Body of pancreas (tissue), 4 donors: ENCODE data around the gene SMPD3. TPM values are rescaled to one million over a fixed set of nuclear protein-coding genes. Genes with fewer than 3 reads are reported as not detected.

ENCODE experiments used
- ATAC-seq: fragments of 150-250 bp; one replicate; pipeline ENCODE4 v1.9.1; 2016
- DNase-seq, 4 donors: peaks; one replicate each; pipeline ENCODE4 v3.0.0-alpha.2; 2019
- H3K27ac ChIP-seq, 4 donors: fragments of 200-600 bp; sonication (generic); 1 replicate in 3 of 4; 2 replicates in 1 of 4; pipeline versions ENCODE4 v1.5.1 to v1.6.1; 2016 to 2019; ENCODE audit warnings: mild to moderate bottlenecking in 1 of 4, mixed read lengths in 1 of 4, moderate library complexity in 1 of 4
- H3K27me3 ChIP-seq, 2 donors: fragments of 200-600 bp; sonication (generic); one replicate each; pipeline ENCODE4 v1.6.0; 2016; ENCODE audit warnings: mild to moderate bottlenecking in 1 of 2
- H3K36me3 ChIP-seq, 2 donors: fragments of 200-600 bp; sonication (generic); replicated peaks in 1 of 2; 2 replicates each; pipeline ENCODE4 v1.5.1; 2016; ENCODE audit warnings: low read depth in 2 of 2; ENCODE audit not compliant: insufficient read depth in 1 of 2
- H3K4me1 ChIP-seq: fragments of 200-600 bp; sonication (generic); one replicate; pipeline ENCODE4 v1.6.0; 2016
- H3K4me3 ChIP-seq, 2 donors: fragments of 200-600 bp; sonication (generic); 1 replicate in 1 of 2; 2 replicates in 1 of 2; pipeline ENCODE4 v1.5.1; 2016 to 2019
- H3K9me3 ChIP-seq, 3 donors: fragments of 200-600 bp; sonication (generic); 1 replicate in 2 of 3; 2 replicates in 1 of 3; pipeline ENCODE4 v1.5.1; 2016
- POLR2A ChIP-seq, 3 donors: fragments of 450-650 bp; IDR thresholded peaks; one replicate each; pipeline ENCODE4 v1.6.1; 2016; ENCODE audit warnings: antibody characterized with exemption in 3 of 3, mild to moderate bottlenecking in 2 of 3
- WGBS, 2 donors: methylation state at CpG; one replicate each; pipeline ENCODE4 v1.1.5; 2017; 5-methylcytosine and 5-hydroxymethylcytosine counted together
- intact Hi-C: fragments of 100-400 bp; cut with DNase I; formaldehyde crosslinking; loops from one replicate; pipeline ENCODE4 v1.15.1; 2023
- total RNA-seq, 2 donors: library from RNA; depleted of rRNA; stranded (reverse); fragments of >200 nt; gene quantifications; one replicate each; pipeline ENCODE4 v1.1.0, GENCODE V29; 2016
- TF ChIP-seq, protein P1 (sequence below), 7 experiments: fragments of 450-650 bp in 4 of 7; fragments of 200-600 bp in 3 of 7; sonication (generic) in 3 of 7; IDR thresholded peaks; one replicate each; pipeline ENCODE4 v1.5.1; 2016 to 2019; ENCODE audit warnings: antibody characterized with exemption in 7 of 7

Gene SMPD3
- total RNA-seq, 2 donors from 2014 or later: 1.3 to 4.6 TPM

DNA sequence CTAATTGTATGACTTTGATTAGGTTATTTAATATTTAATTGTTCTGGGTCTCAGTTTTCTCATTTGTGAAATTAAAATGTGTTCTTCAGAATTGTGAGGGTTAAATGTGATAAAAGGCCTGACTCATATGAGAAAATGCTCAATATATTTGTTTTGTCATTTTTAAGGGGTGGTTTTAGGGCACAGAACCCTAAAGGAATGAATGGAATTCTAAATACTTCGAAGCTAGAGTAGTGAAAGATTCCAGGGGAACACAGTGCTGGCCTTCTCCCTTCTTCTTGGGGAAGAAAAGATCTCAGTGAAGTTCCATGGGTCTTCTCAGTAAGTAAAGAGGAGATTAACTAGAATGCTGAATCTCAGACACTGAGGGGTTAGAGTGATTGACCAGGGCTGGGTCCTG, 3.9 kb upstream of the SMPD3 start:
- peaks cover 10% of the 10 kb centered on the region for H3K4me1 ChIP-seq
- 12 to 18% methylated on average over 1 of the region's 1 CpG for WGBS, 2 donors
- no peak for DNase-seq
- no peaks in the 10 kb centered on the region for H3K27me3 ChIP-seq
- TF ChIP-seq, protein P1, sequence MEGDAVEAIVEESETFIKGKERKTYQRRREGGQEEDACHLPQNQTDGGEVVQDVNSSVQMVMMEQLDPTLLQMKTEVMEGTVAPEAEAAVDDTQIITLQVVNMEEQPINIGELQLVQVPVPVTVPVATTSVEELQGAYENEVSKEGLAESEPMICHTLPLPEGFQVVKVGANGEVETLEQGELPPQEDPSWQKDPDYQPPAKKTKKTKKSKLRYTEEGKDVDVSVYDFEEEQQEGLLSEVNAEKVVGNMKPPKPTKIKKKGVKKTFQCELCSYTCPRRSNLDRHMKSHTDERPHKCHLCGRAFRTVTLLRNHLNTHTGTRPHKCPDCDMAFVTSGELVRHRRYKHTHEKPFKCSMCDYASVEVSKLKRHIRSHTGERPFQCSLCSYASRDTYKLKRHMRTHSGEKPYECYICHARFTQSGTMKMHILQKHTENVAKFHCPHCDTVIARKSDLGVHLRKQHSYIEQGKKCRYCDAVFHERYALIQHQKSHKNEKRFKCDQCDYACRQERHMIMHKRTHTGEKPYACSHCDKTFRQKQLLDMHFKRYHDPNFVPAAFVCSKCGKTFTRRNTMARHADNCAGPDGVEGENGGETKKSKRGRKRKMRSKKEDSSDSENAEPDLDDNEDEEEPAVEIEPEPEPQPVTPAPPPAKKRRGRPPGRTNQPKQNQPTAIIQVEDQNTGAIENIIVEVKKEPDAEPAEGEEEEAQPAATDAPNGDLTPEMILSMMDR (IDR thresholded peaks at IDR 0.05): no peak
- TF ChIP-seq POLR2A (IDR thresholded peaks at IDR 0.05): no peak
- H3K9me3 ChIP-seq: no peaks in the 10 kb centered on the region
- no peak overlapping the region for H3K4me3 ChIP-seq
- ATAC-seq: no peak
- intact Hi-C loops: loop anchor here (10.0 kb wide), 1 partner anchor 53 kb away; no protein-coding TSS in a partner anchor
- H3K27ac ChIP-seq: no peak overlapping the region
- H3K36me3 ChIP-seq: no peaks in the 10 kb centered on the region

DNA sequence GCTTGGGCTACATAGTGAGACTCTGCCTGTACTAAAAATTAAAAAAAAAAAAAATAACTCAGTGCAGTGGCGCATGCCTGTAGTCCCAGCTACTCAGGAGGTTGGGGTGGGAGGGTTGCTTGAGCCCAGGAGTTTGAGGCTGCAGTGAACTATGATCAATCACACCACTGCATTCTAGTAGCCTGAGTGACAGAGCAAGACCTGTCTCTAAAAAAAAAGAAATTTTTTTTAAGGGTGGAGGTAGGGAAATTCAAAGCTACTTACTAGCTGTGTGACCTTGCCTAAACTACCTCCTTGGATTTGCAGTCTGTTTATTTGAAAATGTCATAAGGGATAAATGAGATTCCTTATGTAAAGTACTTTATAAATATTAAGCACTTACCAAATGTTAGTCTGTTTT, 3.4 kb upstream of the SMPD3 start:
- Histone ChIP-seq H3K27ac (no peak overlapping the region), H3K27me3 (no peaks in the 10 kb centered on the region), H3K9me3 (no peaks in the 10 kb centered on the region), H3K36me3 (no peaks in the 10 kb centered on the region), H3K4me3 (no peak overlapping the region), H3K4me1 (peaks cover 15% of the 10 kb centered on the region)
- DNase-seq: no peak
- WGBS, 2 donors: 88 to 90% methylated on average over 1 of the region's 1 CpG
- intact Hi-C loops: loop anchor here (10.0 kb wide), 1 partner anchor 53 kb away; no protein-coding TSS in a partner anchor
- no peak for TF ChIP-seq POLR2A (IDR thresholded peaks at IDR 0.05)
- TF ChIP-seq, protein P1 (IDR thresholded peaks at IDR 0.05): no peak
- ATAC-seq: no peak

DNA sequence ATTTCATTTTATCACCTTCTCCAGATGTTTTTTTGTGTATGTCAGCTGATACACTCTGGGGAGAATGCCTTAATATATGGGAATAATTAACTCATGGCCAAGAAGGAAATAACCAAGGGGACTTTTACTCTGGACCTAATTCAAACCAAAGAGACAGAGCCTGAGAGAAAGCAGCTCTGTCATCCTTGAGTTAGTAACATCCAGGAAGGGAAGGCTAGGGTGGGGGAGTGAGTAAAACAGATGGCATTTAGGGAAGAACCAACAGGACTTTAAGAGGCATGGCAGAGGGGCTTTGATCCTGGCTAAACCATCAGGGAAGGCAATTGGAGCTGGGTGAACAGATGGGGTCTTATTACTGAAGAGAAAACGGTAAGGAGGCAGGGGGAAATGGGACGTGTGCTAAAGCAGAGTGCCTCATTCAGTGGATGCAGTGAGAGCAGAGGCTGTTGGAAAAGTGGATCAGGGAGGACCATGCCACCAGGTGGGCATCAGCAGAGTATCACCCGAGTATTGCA, 2.5 kb upstream of the SMPD3 start:
- no peak for TF ChIP-seq POLR2A (IDR thresholded peaks at IDR 0.05)
- TF ChIP-seq, protein P1 (IDR thresholded peaks at IDR 0.05): no peak
- Histone ChIP-seq H3K4me3 (no peak overlapping the region), H3K27me3 (no peaks in the 10 kb centered on the region), H3K9me3 (no peaks in the 10 kb centered on the region), H3K27ac (no peak overlapping the region), H3K4me1 (peaks cover 18% of the 10 kb centered on the region), H3K36me3 (no peaks in the 10 kb centered on the region)
- intact Hi-C loops: loop anchor here (10.0 kb wide), 1 partner anchor 54 kb away; no protein-coding TSS in a partner anchor
- 52 to 61% methylated on average over 3 of the region's 3 CpGs for WGBS, 2 donors
- DNase-seq: no peak
- no peak for ATAC-seq

DNA sequence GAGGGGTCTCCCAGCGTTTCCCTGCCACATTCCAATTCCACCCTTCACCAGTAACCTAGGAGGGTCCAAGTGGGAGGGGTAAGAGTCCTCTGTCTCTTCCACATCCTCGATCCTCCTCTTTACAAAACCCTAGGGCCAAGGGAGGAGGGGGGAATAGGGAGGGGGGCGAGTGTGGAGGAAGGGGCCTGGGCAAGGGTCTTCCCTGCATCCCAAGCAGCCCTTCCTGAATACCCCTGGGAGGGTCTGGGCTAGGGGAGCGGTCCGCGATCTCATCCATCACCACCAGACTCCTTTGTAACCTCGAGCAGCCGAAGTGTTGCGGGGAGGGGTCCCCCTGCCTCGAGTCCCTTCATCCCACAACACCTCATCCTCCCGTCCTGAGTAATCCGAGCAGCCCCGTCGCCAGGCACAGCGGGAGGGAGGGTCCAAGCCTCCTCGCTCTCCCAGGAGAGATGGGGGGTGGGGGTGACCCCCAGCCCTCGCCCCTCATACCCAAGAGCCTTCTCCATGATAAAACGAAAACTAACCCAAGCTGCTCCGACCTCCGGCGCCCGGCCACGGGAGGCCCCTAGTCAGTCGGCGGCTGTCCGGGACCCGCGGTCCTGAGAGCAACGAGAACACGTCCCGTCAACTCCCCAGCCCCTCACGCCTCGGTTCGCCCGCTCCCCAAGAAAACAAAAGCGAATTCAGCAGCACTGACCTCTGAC, 502 bp downstream of the SMPD3 start:
- H3K27ac ChIP-seq: no peak overlapping the region
- 5 to 6% methylated on average over 26 to 36 of the region's 36 CpGs for WGBS, 2 donors

More for the DNA sequence above, 502 bp downstream of the SMPD3 start:
- H3K4me3 ChIP-seq: peak overlapping the region; percentile 9 to 28
- H3K9me3 ChIP-seq: no peaks in the 10 kb centered on the region
- H3K27me3 ChIP-seq: no peaks in the 10 kb centered on the region
- no peak for ATAC-seq
- peaks cover 18% of the 10 kb centered on the region for H3K4me1 ChIP-seq
- no peaks in the 10 kb centered on the region for H3K36me3 ChIP-seq
- TF ChIP-seq POLR2A (IDR thresholded peaks at IDR 0.05): no peak
- TF ChIP-seq, protein P1 (IDR thresholded peaks at IDR 0.05): no peak
- no peak for DNase-seq
- intact Hi-C loops: no loop called here
